Measurements from ENCODE around the gene MARS1.

DNA sequence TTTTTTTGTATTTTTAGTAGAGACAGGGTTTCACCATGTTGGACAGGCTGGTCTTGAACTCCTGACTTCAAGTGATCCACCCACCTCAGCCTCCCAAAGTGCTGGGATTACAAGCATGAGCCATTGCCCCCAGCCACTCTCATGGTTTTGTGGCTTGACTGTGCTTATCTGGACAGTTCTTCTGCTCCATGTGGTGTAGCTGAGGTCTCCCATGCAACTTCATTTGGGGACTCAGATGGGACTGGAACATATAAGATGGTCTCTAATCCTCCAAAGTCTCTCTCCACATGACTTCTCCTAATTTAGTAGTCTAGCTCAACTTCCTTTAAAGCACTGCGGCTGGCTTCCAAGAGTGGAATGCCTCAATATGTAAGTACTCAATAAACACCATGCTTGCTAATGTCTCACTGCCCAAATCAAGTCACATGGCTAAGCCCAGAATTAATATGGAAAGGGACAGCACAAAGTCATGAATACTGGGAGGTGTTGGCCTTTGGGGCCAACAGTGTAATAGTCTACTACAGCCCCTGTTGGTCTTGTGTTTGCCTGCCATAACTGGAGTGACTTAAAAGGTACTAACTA lies 45.9 kb upstream of the MARS1 start:
- TF ChIP-seq POLR2A (IDR thresholded peaks at IDR 0.05; ENCODE audit: low read depth, low read length): no peak
- TF ChIP-seq POLR2AphosphoS5 (IDR thresholded peaks at IDR 0.05; ENCODE audit: low read depth, low read length): no peak

All from GM12891 (cell line).